ENCODE data around the gene CHKB.
"Not testable (repeated sequence)": the region's sequence is repeated elsewhere in the genome, so short reads cannot be mapped to it uniquely, and the experiment has no call there.

The CHKB gene

DNA sequence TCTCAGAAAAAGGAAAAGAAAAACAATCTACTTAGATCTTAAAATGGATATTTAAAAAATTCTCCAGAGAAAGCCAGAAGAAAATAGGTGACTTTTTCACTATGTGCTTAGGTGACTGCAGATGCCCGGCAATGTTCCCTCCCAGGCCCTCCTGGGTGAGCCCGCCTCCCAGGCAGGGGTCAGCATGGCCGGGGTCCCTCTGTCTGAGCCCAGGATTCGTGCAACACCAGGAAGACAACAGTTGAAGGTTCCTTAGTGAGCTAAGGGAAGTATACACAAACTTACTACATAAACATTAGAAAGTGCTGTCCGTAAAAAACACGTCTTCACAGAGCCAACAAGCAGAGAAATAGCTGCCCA is 29.5 kb upstream of the CHKB start:
- DNase-seq = no peak

DNA sequence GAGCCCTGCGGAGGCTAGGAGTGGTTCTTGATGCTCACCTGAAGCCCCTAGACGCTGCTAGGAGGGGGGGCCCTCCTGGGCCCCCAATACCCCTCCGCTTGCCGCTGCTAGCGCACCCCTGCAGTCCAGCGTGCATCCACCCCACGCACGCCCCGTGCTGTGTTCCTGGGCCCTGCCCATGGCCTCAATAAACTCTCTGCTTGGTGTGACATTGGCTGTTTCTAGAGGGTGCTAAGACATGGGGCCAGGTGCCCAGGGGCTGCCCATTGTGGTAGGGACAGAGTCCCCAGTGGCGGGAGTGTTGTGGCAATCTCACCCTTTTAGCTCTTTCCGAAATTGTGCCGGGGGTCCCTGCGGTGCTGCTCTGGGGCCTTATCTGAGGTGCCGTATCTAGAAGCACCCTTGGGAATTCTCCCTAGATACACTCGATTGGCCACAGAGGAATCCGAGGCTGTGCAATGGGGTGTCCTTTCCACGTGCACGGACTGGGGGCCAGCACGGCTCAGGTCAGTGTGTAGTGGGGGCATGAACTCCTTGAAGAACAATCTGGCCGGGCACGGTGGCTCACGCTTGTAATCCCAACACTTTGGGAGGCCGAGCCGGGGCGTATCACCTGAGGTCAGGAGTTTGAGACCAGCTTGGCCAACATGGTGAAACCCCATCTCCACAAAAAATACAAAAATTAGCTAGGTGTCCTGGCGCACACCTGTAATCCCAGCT is 28.9 kb upstream of the CHKB start:
- no peak for DNase-seq

DNA sequence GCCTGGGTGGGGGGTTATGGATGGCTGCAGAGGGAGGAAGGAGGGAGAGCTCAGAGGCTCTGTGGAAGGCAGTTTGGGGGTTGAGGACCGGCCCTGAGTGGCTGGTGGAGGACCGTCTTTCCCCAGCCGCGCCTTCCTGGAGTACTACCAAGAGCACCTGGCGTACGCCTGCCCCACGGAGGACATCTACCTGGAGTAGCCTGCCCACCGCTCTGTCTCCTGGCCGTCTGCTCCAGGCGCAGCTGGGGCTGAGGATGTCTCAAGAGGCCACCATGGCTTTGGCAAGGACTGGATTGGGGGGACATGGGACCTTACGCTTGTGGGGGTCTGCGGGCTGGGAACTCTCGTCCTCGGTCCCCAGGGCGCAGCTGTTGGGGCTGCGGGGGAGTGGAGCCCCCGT is 27.9 kb upstream of the CHKB start:
- DNase-seq = no peak

DNA sequence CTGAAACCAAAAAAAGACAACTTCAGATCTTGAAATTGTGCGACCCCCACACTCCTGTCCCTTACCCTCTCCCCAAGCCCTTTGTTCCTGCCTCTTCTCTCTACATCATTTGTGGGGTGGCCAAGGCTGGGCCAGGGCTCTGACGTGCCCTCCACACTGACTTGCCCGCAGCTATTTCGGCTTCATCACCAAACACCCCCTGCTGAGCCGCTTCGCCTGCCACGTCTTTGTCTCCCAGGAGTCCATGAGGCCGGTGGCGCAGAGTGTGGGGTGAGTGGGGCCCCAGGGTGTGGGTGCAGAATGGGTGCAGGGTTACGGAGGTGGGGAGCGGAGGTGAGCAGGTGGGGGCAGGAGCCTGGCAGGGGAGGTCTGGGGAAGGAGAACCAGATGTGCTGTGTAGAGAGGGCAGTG is 27.4 kb upstream of the CHKB start:
- DNase-seq = no peak

DNA sequence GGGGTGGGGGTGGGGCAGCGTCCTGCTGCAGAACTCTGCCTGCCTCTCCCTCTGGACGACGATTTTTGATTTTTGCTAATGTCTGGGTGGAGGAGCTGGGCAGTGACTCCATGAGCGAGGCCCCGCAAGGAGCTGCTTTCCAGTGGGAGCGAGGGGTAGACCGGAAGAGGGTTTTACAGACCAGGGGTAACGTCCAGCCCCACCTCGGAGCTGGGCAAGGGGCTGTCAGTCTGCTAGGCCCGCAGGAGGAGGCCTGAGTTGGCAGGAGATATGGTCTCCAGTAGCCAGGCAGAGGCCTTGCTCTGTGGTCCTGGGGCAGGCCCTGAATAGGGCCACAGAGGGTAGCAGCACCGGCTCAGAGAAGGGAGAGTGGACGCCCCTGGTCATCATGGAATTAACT is 26.9 kb upstream of the CHKB start:
- no peak for DNase-seq

DNA sequence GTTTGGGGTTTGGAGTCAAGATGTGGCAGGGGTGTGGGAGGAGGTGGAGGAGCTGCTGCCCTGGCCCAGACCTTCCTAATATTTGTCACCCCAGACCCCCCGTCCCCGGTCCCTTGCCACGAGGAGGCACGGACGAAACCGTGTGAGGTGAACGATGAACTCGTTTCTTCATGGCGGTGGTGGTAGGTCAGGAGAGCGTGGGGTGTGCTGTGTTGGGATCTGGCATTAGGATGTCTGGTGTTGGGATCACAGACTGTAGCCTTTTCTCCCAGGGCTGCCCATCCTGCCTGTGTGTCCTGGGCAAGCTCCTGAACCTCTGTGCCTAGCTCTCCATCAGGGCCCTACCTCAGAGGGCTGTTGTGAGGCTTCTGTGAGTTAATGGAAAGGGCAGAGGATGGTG is 26.3 kb upstream of the CHKB start:
- DNase-seq = no peak

DNA sequence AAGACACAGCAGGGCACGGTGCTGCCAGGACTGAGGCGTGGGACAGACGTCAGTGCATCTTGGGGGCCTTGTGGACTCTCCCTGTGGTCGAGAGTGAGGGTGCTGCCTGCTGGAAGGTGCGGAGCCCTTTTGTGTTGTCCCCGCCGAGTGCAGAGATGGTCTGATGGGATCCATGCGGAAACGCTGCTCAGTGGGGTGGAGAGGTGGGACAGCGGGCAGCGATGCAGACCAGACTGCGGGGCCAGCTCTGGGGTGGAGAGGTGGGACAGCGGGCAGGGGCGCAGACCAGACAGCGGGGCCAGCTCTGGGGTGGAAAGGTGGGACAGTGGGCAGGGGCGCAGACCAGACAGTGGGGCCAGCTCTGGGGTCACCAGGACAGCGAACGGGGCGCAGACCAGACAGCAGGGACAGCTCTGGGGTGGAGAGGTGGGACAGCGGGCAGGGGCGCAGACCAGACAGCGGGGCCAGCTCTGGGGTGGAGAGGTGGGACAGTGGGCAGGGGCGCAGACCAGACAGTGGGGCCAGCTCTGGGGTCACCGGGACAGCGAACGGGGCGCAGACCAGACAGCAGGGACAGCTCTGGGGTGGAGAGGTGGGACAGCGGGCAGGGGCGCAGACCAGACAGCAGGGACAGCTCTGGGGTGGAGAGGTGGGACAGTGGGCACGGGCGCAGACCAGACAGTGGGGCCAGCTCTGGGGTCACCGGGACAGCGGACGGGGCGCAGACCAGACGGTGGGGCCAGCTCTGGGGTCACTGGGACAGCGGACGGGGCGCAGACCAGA is 25.6 kb upstream of the CHKB start:
- not testable (repeated sequence) for DNase-seq

DNA sequence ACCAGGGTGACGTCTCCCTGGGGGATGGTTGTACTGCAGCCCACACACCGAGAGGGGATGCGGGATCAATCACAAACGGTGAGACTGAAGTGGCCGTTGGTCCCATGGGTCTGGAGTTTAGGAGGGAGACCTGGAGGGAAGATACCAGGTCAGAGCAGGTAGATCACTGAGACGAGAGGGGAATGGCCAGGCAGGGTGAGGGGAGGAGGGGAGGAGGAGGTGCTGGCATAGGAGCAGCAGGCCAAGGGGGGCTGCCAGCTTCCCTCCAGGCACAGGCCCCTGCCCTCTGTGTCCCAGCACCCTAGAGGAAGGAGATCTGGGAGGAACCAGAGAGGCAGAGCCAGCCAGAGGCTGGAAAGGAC is 25.0 kb upstream of the CHKB start:
- no peak for DNase-seq

DNA sequence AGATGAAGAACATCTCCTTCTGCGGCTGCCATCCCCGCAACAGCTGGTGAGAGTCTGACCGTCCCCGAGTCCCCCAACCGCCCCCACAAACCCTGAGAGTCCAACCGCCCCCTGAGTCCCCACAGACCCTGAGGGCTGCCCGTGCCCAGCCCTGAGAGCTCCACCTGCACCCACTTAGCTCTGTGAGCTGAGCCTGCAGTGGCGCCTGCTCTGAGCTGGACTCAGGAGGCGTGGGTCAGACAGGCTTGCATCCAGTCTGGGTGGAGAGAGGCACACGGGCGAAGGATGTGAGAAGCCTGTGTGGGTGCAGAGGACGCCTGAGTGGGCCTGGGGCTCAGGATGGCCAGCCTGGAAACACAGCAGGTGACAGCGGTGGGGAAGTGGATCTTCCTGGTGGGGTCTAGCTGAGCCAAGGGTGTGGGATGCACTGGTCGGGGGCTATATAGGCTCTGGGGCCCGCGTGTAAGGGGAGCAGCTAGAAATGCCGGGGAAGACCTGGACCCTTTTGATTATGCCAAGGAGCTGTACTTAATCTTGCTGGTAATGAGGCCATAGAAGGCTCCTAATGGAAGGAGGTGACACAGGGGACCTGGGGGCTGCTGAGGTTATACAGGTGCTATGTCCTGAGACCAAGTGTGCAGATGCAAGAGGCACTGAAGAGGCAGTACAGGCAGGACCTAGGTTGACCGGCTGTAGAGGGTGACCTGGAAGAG is 24.5 kb upstream of the CHKB start:
- no peak for DNase-seq

DNA sequence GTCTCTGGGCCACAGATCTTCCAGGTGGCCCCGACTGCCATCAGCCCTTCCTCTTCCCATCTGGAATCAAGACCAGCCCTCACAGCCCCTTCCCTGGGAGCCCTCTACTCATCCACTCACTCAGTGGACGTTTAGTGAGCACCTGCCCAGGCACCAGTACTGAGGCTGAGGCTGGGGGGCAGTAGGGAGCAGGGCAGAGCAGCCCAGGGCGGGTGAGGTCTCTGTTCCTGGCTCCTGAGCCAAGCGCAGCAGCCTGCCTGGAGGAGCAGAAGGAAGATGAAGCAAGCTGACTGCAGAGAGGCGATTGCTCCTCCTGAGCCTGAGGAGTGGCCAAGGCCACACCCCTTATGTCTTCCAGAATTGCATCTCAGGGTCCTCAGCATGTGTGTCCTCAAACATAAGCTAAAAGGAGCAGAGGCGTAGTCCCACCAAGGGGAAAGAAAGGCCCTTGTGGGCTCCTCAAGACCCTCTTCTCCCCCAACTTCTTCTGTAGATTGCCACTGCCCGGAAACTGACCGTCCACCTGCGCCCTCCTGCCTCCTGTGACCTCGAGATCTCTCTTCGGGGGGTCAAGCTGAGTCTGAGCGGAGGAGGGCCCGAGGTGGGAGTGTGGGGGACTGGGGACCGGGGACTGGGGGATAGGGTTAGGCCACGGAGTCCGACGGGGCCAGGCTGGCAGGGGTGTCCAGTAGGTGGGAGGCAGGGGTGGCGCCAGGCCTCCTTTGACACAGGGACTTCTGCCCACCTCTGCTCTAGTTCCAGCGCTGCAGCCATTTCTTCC is 23.7 kb upstream of the CHKB start:
- DNase-seq = no peak

DNA sequence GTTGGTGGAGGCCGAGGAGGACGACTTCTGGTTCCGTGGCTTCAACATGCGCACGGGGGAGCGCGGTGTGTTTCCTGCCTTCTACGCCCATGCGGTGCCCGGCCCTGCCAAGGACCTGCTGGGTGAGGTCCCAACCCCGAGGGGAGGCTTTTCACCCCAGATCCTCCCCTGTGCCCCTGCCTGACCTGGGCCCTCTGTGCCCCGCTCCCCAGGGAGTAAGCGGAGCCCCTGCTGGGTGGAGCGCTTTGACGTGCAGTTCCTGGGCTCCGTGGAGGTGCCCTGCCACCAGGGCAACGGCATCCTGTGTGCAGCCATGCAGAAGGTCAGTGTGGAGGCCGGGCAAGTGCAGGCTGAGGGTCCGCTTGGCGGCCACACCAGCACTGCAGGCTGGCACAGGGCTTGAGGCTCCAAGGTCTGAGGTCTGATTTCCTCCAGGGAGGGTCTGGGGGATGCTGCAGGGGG is 23.0 kb upstream of the CHKB start:
- no peak for DNase-seq

DNA sequence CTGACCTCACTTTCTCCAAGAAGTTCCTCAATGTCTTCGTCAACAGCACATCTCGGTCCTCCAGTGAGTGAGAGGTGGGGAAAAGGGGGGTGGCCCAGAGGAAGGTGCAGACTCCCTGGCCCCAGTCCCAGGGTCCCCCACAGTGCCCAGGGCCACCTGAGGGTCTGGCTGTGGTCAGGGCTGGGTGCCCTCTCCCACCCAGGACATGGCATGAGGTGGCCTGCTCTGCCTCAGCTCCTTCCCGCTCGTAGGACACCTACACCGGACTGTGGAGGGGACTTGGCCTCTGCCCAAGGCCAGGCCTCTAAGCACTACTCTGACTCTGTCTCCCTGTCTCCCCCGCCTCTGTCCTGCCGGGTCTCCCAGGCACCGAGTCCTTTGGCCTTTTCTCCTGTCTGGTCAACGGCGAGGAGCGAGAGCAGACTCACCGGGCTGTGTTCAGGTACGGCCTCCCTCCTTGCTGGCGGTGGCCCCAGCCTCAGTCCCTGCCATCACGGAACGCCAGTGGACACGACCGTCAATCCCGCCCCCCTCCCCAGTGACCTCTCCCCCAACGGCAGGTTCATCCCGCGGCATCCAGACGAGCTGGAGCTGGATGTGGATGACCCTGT is 22.5 kb upstream of the CHKB start:
- no peak for DNase-seq

DNA sequence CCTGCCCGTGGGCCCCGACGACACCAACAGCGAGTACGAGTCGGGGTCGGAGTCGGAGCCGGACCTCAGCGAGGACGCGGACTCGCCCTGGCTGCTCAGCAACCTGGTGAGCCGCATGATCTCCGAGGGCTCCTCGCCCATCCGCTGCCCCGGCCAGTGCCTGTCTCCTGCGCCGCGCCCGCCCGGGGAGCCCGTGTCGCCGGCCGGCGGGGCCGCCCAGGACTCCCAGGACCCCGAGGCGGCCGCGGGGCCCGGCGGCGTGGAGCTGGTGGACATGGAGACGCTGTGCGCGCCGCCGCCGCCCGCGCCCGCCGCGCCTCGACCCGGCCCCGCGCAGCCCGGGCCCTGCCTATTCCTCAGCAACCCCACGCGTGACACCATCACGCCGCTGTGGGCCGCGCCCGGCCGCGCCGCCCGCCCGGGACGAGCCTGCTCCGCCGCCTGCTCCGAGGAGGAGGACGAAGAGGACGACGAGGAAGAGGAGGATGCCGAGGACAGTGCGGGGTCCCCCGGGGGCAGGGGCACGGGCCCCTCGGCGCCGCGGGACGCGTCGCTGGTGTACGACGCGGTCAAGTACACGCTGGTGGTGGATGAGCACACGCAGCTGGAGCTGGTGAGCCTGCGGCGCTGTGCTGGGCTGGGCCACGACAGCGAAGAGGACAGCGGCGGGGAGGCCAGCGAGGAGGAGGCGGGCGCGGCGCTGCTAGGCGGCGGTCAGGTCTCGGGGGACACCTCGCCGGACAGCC is 21.8 kb upstream of the CHKB start:
- DNase-seq = no peak

DNA sequence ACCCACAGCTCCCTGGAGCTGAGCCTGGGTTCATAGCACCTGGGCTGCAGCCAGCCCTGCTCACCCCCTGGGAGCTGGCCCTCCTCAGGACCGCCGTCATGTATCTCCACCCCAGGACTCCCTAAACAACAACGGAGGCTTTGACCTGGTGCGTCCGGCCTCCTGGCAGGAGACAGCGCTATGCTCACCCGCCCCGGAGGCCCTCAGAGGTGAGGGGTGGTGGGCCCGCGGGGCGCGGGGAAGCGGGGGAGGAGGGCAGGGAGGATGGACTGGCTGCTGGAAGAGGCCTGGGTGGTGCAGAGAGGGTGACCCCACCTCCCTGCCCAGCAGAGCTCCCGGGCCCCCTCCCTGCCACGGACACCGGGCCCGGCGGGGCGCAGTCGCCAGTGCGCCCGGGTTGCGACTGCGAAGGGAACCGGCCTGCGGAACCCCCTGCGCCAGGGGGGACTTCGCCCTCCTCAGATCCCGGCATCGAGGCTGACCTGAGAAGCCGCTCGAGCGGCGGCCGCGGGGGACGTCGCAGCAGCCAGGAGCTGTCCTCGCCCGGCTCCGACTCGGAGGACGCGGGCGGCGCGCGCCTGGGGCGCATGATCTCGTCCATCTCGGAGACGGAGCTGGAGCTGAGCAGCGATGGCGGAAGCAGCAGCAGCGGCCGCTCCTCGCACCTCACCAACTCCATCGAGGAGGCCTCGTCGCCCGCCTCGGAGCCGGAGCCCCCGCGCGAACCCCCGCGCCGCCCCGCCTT is 21.0 kb upstream of the CHKB start:
- no peak for DNase-seq

DNA sequence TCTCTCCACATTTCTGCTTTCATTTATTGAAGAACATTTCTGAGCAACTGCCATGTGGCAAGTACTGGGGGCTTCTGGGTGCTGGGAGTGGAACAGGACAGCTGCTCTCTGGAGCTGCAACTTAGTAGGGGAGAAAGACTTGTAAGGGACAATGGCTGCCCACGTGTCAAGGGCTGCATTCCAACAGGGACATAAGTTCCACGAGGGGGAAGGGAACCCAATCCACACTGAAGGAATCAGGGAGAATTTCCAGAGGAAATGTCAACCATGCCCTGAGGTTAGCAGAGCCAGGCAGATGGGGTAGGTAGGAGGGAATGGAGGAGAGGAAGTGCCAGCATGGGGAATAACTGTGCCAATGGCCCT is 19.7 kb upstream of the CHKB start:
- no peak for DNase-seq

DNA sequence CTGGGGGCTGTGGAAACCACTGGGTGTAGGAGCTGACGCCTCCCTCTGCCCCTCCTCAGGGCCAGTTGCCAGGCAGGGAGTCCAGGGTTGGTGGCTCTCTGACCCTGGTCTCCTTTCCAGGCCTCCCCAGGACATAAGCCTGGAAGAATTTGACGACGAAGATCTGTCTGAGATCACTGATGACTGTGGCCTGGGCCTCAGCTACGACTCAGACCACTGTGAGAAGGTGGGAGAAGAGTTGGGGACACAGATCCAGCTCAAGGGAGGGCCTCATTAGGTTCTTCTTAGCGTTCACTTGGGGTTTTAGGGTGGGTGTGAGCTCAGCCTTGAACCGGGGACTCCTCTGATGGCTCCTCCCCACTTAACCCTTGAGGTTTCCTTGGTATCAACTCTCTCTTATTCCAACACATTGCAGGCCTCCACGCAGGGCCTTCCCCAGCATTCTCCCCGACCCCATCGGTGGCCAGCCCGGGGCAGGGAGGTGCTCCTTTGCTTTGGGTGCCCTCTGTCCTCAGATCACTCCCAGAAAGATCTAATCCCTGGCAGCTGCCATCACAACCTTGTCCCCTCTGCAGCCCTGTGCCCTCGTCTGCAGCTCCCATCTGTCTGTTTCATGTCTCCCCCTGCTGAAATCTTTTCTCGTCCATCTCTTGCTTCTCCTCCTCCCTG is 19.2 kb upstream of the CHKB start:
- no peak for DNase-seq

DNA sequence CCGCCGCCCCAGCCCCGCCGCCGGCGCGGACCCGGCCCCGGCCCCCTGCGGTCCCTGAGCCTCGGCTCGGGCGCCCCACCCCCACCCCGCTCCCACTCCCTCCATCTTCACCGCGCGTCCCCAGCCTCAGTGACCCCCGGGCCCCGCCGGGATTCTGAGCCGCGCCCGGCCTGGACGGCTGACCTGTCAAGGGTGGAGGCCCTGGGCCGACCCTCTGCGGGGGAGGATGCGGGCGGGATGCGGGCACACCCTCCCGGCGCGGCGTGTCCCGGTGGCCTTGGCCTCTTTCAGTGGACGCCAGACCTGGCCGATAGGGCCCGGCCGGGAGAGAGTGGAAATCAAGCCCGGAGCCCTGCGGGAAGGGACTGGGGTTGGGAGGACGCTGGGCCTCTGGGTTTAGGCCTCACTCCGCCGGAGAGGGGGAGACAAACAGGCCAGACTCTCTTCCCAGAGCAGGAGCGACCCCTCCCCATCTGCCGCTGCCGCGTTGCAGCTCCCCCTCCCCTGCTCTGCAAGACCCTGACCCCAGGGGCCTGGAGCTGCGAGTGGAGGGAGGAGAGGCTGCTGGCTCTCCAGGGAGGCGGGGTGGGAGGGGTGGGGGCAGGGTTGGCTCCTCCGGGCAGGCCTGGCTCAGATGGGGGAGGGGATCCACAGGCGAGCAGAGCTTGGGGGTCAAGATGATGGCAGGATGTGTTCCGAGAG is 18.5 kb upstream of the CHKB start:
- DNase-seq = no peak

DNA sequence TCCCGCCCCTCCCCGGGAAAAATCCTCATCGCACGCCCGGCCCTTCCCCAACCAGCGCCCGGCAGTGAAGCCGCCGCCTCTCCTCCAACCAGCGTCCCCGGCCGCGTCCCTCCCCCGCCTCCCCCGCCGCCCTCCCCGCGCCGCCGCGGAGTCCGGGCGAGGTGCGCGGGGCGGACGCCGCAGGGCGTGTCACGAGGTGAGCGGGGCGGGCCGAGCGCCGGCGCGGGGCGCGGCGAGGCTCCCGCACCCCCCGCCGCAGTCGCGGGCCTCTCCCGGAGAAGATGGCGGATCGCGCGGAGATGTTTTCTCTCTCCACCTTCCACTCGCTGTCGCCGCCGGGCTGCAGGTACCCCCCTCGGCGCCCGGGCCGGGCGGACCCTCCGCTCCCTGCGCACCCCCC is 17.9 kb upstream of the CHKB start, which contains the start of gene MAPK8IP2:
Gene MAPK8IP2 (plus strand): TSS at position 256 of the 400 bp plus-strand sequence. CDS start 26 bp downstream, at position 282.
- peak; percentile 6 for DNase-seq

DNA sequence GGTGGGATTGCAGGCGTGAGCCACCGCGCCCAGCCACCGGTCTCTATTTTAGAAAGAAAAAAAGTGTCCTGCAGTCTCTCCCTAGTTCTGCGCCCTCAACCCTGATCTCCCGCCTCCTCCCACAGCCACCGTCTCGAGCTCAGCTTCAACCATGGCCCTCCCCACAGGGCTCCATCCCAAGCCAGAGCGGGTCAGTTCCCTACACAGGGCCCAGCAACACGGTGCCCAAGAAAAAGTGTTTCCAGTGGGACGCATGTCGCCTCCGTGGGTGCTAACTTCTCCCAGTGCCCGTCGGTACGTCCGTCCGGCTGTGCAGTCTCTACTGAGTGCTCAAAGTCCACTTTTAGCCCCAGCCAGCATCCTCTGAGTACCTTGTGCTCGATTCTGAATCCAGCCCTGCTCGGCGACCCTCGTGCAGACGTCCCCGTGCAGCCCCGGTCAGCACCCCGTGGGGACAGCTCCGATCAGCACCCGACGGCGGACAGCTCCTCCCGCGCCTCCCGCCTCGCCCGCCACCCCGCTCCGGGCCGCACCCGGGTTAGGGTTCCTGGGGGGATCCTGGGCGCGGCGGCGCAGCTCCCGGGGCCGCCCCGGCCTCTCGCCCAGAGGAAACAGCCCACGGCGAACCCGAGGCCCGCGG is 17.3 kb upstream of the CHKB start:
- DNase-seq = no peak

Measured in NCI-H510A treated with DMSO at 0.1 percent for 48 hours (cell line).